MM.1S (cell line): ENCODE data around the gene INPP4B.

Experiments
- CTCF ChIP-seq: fragments of 300-600 bp; sonication (generic); IDR thresholded peaks from 2 replicates; pipeline ENCODE4 v1.5.1; 2016; ENCODE audit warnings: antibody characterized with exemption, low read length, mixed read lengths
- EZH2 ChIP-seq: fragments of 300-600 bp; sonication (generic); optimal IDR thresholded peaks from 2 replicates; pipeline ENCODE3; 2017; ENCODE audit warnings: low read depth, mild to moderate bottlenecking, antibody characterized with exemption, low read length, mixed read lengths
- EZH2phosphoT487 ChIP-seq: fragments of 300-600 bp; sonication (generic); IDR thresholded peaks from 2 replicates; pipeline ENCODE4 v1.6.1; 2018; ENCODE audit warnings: antibody characterized with exemption, low read length

- TF ChIP-seq CTCF: no peak
- TF ChIP-seq EZH2phosphoT487: no peak
- no peak for TF ChIP-seq EZH2
Measured at GRCh38 chr4:142043509-142043908, 802.6 kb downstream of the INPP4B start.
